Measurements from ENCODE around the gene CDK5RAP2. TPM values are rescaled to one million over a fixed set of nuclear protein-coding genes. Genes with fewer than 3 reads are reported as not detected.

The CDK5RAP2 gene
- total and polyA plus RNA-seq, 10 of the 15 experiments (the other 5 are each of a cell fraction or from before 2014, with no cell fraction given): 16.2 to 53.5 (median 34.5) TPM

DNA sequence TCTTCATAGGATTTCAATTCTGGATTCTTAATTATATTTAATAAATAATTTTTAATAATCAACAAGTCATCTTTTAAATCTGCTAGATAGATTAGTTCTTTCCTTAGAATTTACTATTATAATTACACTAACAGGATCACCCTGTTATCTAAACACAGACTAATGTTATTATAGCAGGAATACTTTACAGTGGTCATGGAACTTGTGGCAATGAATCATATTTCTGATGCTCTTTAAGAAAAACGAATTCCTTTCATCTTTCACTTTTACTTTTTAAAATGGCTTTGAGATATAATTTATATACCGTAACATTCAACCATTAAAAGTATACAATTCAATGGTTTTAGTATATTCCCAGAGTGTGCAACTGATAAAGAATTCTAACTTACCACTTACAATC lies 29.7 kb upstream of the CDK5RAP2 start (continued):
- no peak for TF ChIP-seq ZSCAN29 (IDR thresholded peaks at IDR 0.05)
- no peak for TF ChIP-seq ZNF207 (IDR thresholded peaks at IDR 0.05; ENCODE audit: borderline replicate concordance)

DNA sequence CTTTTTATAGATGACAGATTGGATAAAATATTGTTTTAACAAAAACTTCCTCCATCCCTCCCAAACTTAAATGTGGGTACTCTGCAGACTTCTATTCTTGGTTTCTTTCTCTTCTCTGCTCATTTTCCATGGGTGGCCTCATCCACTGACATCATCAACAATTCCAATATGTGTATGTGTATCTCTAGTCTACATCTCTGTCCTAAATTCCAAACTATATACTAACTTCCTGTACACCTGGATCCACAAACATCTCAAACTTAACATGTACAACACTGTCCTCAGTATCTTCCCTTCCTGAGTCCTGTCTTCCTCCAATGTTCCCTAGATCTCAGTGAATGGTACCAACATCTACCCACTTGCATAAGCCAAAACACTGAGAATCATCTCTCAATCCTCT lies 28.5 kb upstream of the CDK5RAP2 start:
- CTCF ChIA-PET: interaction anchor here (1.4 to 3.1 kb wide), 2 partner anchors 10 to 11 kb away, joined by 4 to 13 read pairs; no protein-coding TSS in a partner anchor
- TF ChIP-seq RAD21 (IDR thresholded peaks at IDR 0.05; ENCODE audit: insufficient read depth, low read depth, low read length) (no peak), MYC (IDR thresholded peaks at IDR 0.05; ENCODE audit: insufficient read depth, insufficient read length, insufficient replicate concordance, low read length, severe bottlenecking) (no peak), EED (IDR thresholded peaks at IDR 0.05; ENCODE audit: low read depth) (no peak), BMI1 (IDR thresholded peaks at IDR 0.05; ENCODE audit: borderline replicate concordance) (no peak), SUPT20H (IDR thresholded peaks at IDR 0.05; ENCODE audit: borderline replicate concordance, control insufficient read depth, low read depth, low read length) (no peak), SIN3A (IDR thresholded peaks at IDR 0.05; ENCODE audit: low read depth, low read length) (no peak)
- TF ChIP-seq, protein P1, sequence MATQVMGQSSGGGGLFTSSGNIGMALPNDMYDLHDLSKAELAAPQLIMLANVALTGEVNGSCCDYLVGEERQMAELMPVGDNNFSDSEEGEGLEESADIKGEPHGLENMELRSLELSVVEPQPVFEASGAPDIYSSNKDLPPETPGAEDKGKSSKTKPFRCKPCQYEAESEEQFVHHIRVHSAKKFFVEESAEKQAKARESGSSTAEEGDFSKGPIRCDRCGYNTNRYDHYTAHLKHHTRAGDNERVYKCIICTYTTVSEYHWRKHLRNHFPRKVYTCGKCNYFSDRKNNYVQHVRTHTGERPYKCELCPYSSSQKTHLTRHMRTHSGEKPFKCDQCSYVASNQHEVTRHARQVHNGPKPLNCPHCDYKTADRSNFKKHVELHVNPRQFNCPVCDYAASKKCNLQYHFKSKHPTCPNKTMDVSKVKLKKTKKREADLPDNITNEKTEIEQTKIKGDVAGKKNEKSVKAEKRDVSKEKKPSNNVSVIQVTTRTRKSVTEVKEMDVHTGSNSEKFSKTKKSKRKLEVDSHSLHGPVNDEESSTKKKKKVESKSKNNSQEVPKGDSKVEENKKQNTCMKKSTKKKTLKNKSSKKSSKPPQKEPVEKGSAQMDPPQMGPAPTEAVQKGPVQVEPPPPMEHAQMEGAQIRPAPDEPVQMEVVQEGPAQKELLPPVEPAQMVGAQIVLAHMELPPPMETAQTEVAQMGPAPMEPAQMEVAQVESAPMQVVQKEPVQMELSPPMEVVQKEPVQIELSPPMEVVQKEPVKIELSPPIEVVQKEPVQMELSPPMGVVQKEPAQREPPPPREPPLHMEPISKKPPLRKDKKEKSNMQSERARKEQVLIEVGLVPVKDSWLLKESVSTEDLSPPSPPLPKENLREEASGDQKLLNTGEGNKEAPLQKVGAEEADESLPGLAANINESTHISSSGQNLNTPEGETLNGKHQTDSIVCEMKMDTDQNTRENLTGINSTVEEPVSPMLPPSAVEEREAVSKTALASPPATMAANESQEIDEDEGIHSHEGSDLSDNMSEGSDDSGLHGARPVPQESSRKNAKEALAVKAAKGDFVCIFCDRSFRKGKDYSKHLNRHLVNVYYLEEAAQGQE (IDR thresholded peaks at IDR 0.05; ENCODE audit: low read depth, low read length): no peak
- Histone ChIP-seq H3K79me2 (ENCODE audit: control insufficient read depth, insufficient read depth, low read length) (no peaks in the 10 kb centered on the region), H4K20me1 (ENCODE audit: control insufficient read depth, insufficient read depth) (no peaks in the 10 kb centered on the region), H3K27ac (ENCODE audit: control insufficient read depth, insufficient read depth) (no peak overlapping the region), H3K9ac (ENCODE audit: control insufficient read depth, insufficient read depth, low read length) (no peak overlapping the region), H3K4me1 (ENCODE audit: control insufficient read depth, insufficient read depth, low read length) (no peaks in the 10 kb centered on the region), H3K4me2 (ENCODE audit: control insufficient read depth, insufficient read depth) (no peak overlapping the region), H3K27me3 (replicated peaks in 1 of 2; ENCODE audit: control insufficient read depth in 2 of 2, insufficient read depth in 2 of 2, low read length in 1 of 2) (no peaks in the 10 kb centered on the region), H3K9me3 (replicated peaks; ENCODE audit: control insufficient read depth, insufficient read depth, low read length) (no peaks in the 10 kb centered on the region), H3K36me3 (ENCODE audit: control insufficient read depth in 2 of 2, insufficient read depth in 2 of 2, low read length in 1 of 2) (no peaks in the 10 kb centered on the region), H3K4me3 (no peak overlapping the region), H2AFZ (ENCODE audit: control insufficient read depth, low read depth, low read length) (no peak overlapping the region)
- FAIRE-seq: no peak
- in situ Hi-C loops (cut with MboI) (no loop called here), intact Hi-C loops (cut with micrococcal nuclease; ENCODE audit: unreplicated experiment) (no loop called here)
- RAD21 ChIA-PET (ENCODE audit: unreplicated experiment): no interaction called here
- SMC1A ChIA-PET (ENCODE audit: uncharacterized antibody, unreplicated experiment): interaction anchor here (0.8 kb wide), 1 partner anchor 147 kb away, joined by 3 read pairs; no protein-coding TSS in a partner anchor
- DNase-seq (ENCODE audit: low read depth, low spot score): no peak
- ATAC-seq: no peak
- BruUV-seq (replicated peaks): no TSS peak
- POLR2A ChIA-PET: no interaction called here
